BJ (cell line): Measurements from ENCODE around the gene DDT. TPM values are rescaled to one million over a fixed set of nuclear protein-coding genes. Genes with fewer than 3 reads are reported as not detected.
A peak's percentile ranks its signal among the peaks of the same experiment; 100 is the strongest.
"Not testable (repeated sequence)": the region's sequence is repeated elsewhere in the genome, so short reads cannot be mapped to it uniquely, and the experiment has no call there.

Experiments used
- CTCF ChIA-PET: fragments of 350-600 bp; formaldehyde crosslinking; extraction: SDS; loops from one replicate; lab custom pipeline; 2021; ENCODE audit warnings: antibody characterized with exemption, inconsistent platforms; lab: Yijun Ruan, JAX
- POLR2A ChIA-PET: fragments of 300-600 bp; sonication (Branson Sonifier 250); formaldehyde crosslinking; extraction: SDS; loops from one replicate; lab custom pipeline; 2021; ENCODE audit warnings: antibody characterized with exemption; lab: Charles Lee
- DNase-seq: peaks from one replicate; pipeline ENCODE4 v3.0.0-alpha.2; 2011; ENCODE audit warnings: low read depth
- H3K27me3 ChIP-seq: 2 replicates; pipeline ENCODE4 v1.6.0; 2011; ENCODE audit warnings: low read length; ENCODE audit not compliant: control insufficient read depth, insufficient read depth
- H3K36me3 ChIP-seq: 2 replicates; pipeline ENCODE4 v1.5.1; 2011; ENCODE audit warnings: low read length; ENCODE audit not compliant: control insufficient read depth, insufficient read depth
- H3K4me3 ChIP-seq: 2 replicates; pipeline ENCODE4 v1.5.1; 2011; ENCODE audit warnings: low read depth, mild to moderate bottlenecking, control low read depth, low read length
- polyA minus RNA-seq: library from RNA; depleted of rRNA, polyadenylated mRNA; stranded (reverse); fragments of >200 nt; gene quantifications from 2 replicates; pipeline ENCODE4 v1.2.3, GENCODE V29; 2011; rRNA and poly(A)+ RNA removed
- polyA plus RNA-seq: library from polyadenylated mRNA; depleted of rRNA; stranded (reverse); fragments of >200 nt; gene quantifications from 2 replicates; pipeline ENCODE4 v1.2.3, GENCODE V29; 2011; rRNA removed
- TF ChIP-seq, protein P1 (sequence below): IDR thresholded peaks from 2 replicates; pipeline ENCODE4 v1.5.1; 2011; ENCODE audit warnings: low read depth, mild to moderate bottlenecking, control low read depth, inconsistent platforms, low read length, moderate library complexity; ENCODE audit not compliant: insufficient read depth

Gene DDT
- polyA plus RNA-seq: 79.5 and 87.3 TPM in 2 replicates
- polyA minus RNA-seq: 8.9 and 12.3 TPM in 2 replicates

DNA sequence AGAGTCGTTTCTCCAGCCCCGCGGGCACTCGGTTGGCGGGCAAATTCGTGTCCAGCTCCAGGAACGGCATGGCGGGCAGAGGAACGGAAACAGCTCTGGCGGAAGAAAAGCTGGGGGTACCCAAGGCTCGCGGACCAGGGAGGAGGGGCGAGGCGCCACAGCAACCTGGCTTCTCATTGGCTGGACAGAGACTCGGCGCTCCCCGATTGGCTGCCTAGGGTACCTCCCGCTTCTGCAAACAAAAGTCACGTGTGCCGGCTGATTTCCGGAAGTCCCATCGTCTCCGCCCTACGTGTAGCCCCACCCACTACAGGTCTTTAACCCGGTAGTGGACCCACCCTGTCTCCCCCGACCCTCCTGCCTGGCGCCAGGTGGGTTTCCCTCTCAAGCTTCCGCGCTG lies at the start of gene DDT:
DDT (minus strand) TSS at position 97 of the 400 bp plus-strand sequence; CDS start at position 70, 27 bp downstream.
- peaks cover 12% of the 10 kb centered on the region for H3K36me3 ChIP-seq
- DNase-seq, POLR2A ChIA-PET, H3K27me3 ChIP-seq, H3K4me3 ChIP-seq, CTCF ChIA-PET: not testable (repeated sequence)

DNA sequence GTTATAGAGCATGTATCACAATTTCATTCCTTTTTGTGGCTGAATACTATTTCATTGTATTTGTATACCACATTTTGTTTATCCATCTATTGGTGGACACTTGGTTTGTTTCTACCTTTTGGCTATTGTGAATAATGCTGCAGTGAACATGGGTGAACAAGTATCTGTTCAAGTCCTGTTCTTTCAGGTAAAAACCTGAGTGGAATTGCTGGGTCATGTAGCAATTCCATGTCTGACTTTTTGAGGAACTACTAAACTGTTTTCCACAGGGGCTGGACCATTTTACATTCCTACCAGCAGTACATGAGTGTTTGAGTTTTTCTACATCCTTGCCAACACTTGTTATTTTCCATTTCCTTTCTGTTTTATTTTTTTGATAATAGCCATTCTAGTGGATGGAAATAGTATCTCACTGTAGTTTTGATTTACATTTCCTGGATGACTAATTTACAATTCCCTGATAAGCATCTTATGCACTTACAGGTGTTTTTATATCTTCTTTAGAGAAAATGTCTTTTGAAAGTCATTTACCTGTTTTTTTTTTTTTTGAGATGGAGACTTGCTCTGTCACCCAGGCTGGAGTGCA lies 49.1 kb upstream of the DDT start:
- ChIA-PET CTCF (no interaction called here), POLR2A (no interaction called here)
- TF ChIP-seq, protein P1, sequence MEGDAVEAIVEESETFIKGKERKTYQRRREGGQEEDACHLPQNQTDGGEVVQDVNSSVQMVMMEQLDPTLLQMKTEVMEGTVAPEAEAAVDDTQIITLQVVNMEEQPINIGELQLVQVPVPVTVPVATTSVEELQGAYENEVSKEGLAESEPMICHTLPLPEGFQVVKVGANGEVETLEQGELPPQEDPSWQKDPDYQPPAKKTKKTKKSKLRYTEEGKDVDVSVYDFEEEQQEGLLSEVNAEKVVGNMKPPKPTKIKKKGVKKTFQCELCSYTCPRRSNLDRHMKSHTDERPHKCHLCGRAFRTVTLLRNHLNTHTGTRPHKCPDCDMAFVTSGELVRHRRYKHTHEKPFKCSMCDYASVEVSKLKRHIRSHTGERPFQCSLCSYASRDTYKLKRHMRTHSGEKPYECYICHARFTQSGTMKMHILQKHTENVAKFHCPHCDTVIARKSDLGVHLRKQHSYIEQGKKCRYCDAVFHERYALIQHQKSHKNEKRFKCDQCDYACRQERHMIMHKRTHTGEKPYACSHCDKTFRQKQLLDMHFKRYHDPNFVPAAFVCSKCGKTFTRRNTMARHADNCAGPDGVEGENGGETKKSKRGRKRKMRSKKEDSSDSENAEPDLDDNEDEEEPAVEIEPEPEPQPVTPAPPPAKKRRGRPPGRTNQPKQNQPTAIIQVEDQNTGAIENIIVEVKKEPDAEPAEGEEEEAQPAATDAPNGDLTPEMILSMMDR: no peak
- DNase-seq: no peak
- no peaks in the 10 kb centered on the region for H3K36me3 ChIP-seq
- no peaks in the 10 kb centered on the region for H3K27me3 ChIP-seq
- no peak overlapping the region for H3K4me3 ChIP-seq

DNA sequence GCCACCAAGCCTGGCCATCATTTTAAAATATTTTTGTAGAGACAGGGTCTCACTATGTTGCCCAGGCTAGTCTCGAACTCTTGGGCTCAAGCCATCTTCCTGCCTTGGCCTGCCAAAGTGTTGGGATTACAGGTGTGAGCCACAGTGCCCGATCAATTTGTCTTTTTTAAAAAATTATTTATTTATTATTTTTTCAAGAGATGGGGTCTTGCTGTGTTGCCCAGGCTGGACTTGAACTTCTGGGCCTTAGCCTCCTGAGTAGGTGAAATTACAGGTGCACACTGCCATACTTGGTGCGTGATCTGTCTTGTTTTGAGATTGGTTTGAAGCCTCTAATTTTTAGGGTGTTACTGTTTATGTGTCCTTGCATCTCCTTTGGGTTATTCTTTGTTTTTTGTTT lies 47.1 kb upstream of the DDT start:
- ChIA-PET CTCF (no interaction called here), POLR2A (no interaction called here)
- H3K4me3 ChIP-seq: no peak overlapping the region
- DNase-seq: no peak
- H3K27me3 ChIP-seq: no peaks in the 10 kb centered on the region
- no peaks in the 10 kb centered on the region for H3K36me3 ChIP-seq
- TF ChIP-seq, protein P1: no peak

DNA sequence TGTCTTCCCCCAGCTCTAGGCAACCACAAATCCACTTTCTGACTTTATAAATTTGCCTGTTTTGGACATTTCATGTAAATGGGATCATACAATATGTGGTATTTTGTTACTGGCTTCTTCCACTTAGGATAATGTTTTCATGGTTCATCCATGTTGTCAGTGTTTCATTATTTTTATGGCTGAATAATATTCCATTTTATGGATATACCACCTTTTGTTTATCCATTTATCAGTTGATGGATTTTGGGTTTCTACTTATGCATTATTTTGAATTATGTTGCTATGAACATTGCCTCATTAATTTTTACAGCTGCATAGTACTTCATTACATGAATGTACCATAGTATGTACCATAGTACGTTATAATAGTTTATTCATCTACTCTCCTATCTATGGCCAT lies 41.9 kb upstream of the DDT start:
- H3K4me3 ChIP-seq: no peak overlapping the region
- no peaks in the 10 kb centered on the region for H3K27me3 ChIP-seq
- TF ChIP-seq, protein P1: no peak
- ChIA-PET POLR2A (no interaction called here), CTCF (no interaction called here)
- no peaks in the 10 kb centered on the region for H3K36me3 ChIP-seq
- DNase-seq: no peak

DNA sequence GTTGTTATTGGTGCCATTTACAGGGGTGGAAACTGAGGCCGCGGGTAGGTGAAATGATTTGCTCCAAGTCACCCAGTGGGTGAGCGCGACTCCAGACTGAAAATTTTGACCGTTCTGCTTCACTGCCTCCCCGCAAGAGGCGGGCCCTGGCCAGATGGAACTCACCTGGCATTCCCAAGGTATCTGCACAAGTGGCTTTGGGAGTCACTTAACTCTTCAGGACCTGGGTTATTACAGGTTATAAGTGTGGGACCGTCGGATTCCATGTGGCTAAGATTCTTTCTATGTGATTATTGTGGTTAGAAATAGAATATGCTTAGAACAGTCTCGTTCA lies 37.5 kb upstream of the DDT start:
- Histone ChIP-seq H3K27me3 (no peaks in the 10 kb centered on the region), H3K4me3 (peak overlapping the region; percentile 90), H3K36me3 (no peaks in the 10 kb centered on the region)
- DNase-seq: no peak
- TF ChIP-seq, protein P1: no peak
- ChIA-PET CTCF (interaction anchor here (1.5 kb wide), 1 partner anchor 14 kb away, joined by 4 read pairs; no protein-coding TSS in a partner anchor), POLR2A (no interaction called here)

DNA sequence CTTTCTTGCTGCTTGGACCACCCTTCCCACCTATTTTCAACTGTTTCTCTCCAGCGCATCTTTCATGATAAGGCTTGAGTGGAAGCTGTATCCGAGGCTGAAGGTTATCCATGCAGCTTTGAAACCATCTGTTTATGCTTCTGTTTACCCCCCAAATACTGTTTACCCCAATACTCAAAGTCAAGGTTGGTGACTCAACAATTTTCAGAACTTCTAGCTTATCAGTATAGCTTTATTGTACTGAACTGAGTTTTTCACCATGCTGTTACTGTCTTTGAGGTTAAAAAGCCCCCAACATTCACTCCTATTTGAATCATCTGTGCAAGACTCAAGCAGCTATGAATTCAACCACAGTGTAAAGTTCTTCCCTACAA lies 35.8 kb upstream of the DDT start:
- no peak overlapping the region for H3K4me3 ChIP-seq
- POLR2A ChIA-PET: no interaction called here
- no peaks in the 10 kb centered on the region for H3K27me3 ChIP-seq
- no peak for DNase-seq
- CTCF ChIA-PET: interaction anchor here (0.8 kb wide), 1 partner anchor 147 kb away, joined by 4 read pairs; no protein-coding TSS in a partner anchor
- TF ChIP-seq, protein P1: no peak
- H3K36me3 ChIP-seq: no peaks in the 10 kb centered on the region
